Parathyroid adenoma (tissue), 2 donors: ENCODE data around the gene HOXB6.

Experiments
- H2AFZ ChIP-seq: fragments of 300-600 bp; sonication (generic); one replicate; pipeline ENCODE4 v1.7.0; 2017; ENCODE audit warnings: antibody characterized with exemption, mild to moderate bottlenecking
- H3K27ac ChIP-seq: fragments of 300-600 bp; sonication (generic); one replicate; pipeline ENCODE4 v1.7.0; 2017
- H3K27me3 ChIP-seq: fragments of 300-600 bp; sonication (generic); one replicate; pipeline ENCODE4 v1.7.0; 2017; ENCODE audit warnings: low read length; ENCODE audit not compliant: control insufficient read depth, insufficient read depth
- H3K36me3 ChIP-seq: fragments of 300-600 bp; sonication (generic); one replicate; pipeline ENCODE4 v1.7.0; 2017; ENCODE audit warnings: low read length; ENCODE audit not compliant: control insufficient read depth, insufficient read depth
- H3K4me1 ChIP-seq: fragments of 300-600 bp; sonication (generic); one replicate; pipeline ENCODE4 v1.7.0; 2017; ENCODE audit warnings: control low read depth
- H3K4me2 ChIP-seq: fragments of 300-600 bp; sonication (generic); one replicate; pipeline ENCODE4 v1.7.0; 2017; ENCODE audit warnings: low read length
- H3K4me3 ChIP-seq: fragments of 300-600 bp; sonication (generic); one replicate; pipeline ENCODE4 v1.7.0; 2017; ENCODE audit warnings: low read depth, low read length
- H3K79me2 ChIP-seq: fragments of 300-600 bp; sonication (generic); one replicate; pipeline ENCODE4 v1.7.0; 2017; ENCODE audit warnings: control low read depth
- H3K9ac ChIP-seq: fragments of 300-600 bp; sonication (generic); one replicate; pipeline ENCODE4 v1.7.0; 2017; ENCODE audit warnings: mild to moderate bottlenecking
- H3K9me3 ChIP-seq: fragments of 300-600 bp; sonication (generic); one replicate; pipeline ENCODE4 v1.7.0; 2017; ENCODE audit warnings: low read length; ENCODE audit not compliant: control insufficient read depth
- CTCF ChIP-seq: fragments of 300-600 bp; sonication (generic); IDR thresholded peaks from one replicate; pipeline ENCODE4 v1.7.0; 2017; ENCODE audit warnings: antibody characterized with exemption, mild to moderate bottlenecking
- donor health status: primary hyperparathyroidism.

The HOXB6 gene

DNA sequence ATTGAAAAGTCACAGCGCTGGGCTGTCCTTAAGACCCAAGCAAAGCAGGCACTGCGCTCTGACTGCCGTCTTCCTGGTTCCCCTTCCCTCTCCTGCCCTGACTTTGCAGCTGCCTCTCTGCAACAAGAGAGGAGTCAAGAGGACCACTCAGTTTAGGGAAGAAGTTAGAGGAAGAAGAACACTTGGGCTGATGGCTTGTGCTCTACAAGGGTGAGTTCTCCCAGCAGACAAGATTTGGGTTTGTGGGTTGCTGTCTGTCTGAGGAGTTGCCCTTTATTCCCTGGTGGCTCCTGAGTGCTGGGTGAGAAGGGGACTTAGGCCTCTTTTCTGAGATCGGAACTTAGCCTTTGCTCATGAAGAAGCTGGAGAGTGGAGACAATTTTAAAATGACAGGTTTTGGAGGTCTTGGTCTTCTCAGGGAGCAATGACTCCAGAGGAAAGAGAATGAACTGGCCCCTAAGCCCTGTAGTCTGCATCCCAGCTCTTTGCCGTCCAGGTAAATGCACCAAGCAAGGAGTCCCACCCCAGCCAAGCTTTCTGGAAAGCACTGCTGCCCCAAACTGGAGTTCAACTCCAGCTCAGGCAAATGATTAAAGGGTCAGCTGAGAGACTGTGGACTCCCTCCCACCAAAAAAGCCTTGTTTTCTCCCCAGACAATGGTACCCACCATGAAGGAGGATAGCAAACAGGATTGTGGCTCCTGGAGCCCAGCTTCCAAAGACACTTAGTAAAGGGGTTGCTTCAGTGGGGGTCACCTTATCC, 24.0 kb upstream of the HOXB6 start:
- no peak for TF ChIP-seq CTCF
- peaks cover 6% of the 10 kb centered on the region for H3K4me1 ChIP-seq
- H3K4me3 ChIP-seq = no peak overlapping the region
- H3K9me3 ChIP-seq = no peaks in the 10 kb centered on the region
- H3K9ac ChIP-seq = no peak overlapping the region
- no peak overlapping the region for H3K27ac ChIP-seq
- H3K4me2 ChIP-seq = no peak overlapping the region
- H3K27me3 ChIP-seq = peaks cover 42% of the 10 kb centered on the region
- no peaks in the 10 kb centered on the region for H3K36me3 ChIP-seq
- no peak overlapping the region for H2AFZ ChIP-seq
- no peaks in the 10 kb centered on the region for H3K79me2 ChIP-seq

GRCh38 chr17:48627623-48628521, 23.1 kb upstream of the HOXB6 start:
- H3K27ac ChIP-seq = no peak overlapping the region
- no peak overlapping the region for H3K4me3 ChIP-seq
- TF ChIP-seq CTCF = no peak
- no peaks in the 10 kb centered on the region for H3K79me2 ChIP-seq
- no peak overlapping the region for H3K9ac ChIP-seq
- H3K27me3 ChIP-seq = peaks cover 42% of the 10 kb centered on the region
- H3K9me3 ChIP-seq = no peaks in the 10 kb centered on the region
- H2AFZ ChIP-seq = no peak overlapping the region
- H3K36me3 ChIP-seq = no peaks in the 10 kb centered on the region
- H3K4me2 ChIP-seq = no peak overlapping the region
- H3K4me1 ChIP-seq = peaks cover 6% of the 10 kb centered on the region

- Histone ChIP-seq H3K27me3 (peaks cover 44% of the 10 kb centered on the region), H3K4me2 (no peak overlapping the region), H2AFZ (no peak overlapping the region), H3K9me3 (no peaks in the 10 kb centered on the region), H3K9ac (no peak overlapping the region), H3K4me1 (peaks cover 6% of the 10 kb centered on the region), H3K4me3 (no peak overlapping the region), H3K36me3 (no peaks in the 10 kb centered on the region), H3K27ac (no peak overlapping the region), H3K79me2 (no peaks in the 10 kb centered on the region)
- TF ChIP-seq CTCF = no peak
Observed at GRCh38 chr17:48627118-48627597, 22.4 kb upstream of the HOXB6 start.

DNA sequence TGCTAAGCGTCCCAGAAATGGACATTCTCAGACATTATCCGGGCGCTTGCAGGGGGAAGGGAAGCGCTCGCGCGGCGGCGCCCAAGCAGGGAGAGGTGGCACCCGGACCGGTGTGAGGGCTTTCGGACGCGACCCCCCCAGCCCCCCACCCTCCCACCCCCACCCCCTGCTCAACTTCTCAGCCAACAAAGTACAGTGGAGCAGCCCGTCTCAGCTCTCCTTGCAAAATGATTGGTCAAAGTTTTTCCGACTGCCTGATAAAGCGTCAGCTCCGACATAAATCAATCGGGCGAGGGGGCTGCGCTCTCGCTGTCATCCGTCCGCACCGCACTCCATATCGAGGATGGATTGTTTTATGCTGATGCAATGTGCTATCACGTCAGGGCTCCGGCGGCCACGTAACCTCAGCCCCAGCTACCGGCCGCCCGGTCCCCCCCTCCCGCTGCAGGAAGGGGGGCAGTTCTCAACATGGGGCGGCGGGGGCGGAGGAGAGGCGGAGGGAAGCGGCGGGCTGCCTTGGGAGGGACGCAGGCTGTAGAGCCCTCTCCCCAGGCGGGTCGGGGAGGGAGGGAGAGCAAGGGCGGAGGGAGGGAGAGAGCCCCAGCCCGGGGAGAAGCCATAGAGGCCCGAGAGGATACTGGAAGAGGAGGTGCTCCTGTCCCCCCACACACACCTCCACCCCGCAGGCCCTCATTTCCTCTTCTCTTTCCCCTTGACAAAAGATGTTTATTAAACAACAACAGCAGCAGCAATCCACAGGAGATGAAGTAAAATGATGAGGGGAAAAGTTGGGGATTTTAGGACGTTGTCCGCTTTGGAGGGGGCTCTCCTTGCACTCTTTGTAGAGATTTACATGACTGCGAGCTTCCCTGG, 21.7 kb upstream of the HOXB6 start, which contains the start of gene HOXB9:
Gene HOXB9 (minus strand): TSS at position 114 of the 873 bp plus-strand sequence. CDS start 89 bp downstream, at position 25.
- H3K27ac ChIP-seq = no peak within 1 kb of the TSS

More for the DNA sequence above, 21.7 kb upstream of the HOXB6 start, which contains the start of gene HOXB9:
- Histone ChIP-seq H3K79me2 (no peaks in the 10 kb centered on the region), H3K9ac (no peak within 1 kb of the TSS), H3K4me2 (peak within 1 kb of the TSS; percentile 58), H3K9me3 (no peaks in the 10 kb centered on the region), H3K36me3 (no peaks in the 10 kb centered on the region), H2AFZ (no peak within 1 kb of the TSS), H3K4me3 (peak within 1 kb of the TSS; percentile 31), H3K27me3 (peaks cover 43% of the 10 kb centered on the region), H3K4me1 (peaks cover 6% of the 10 kb centered on the region)
- no peak for TF ChIP-seq CTCF
